ENCODE measurements around the gene EMILIN1. TPM values are rescaled to one million over a fixed set of nuclear protein-coding genes. Genes with fewer than 3 reads are reported as not detected.

Gene EMILIN1
- total and polyA plus RNA-seq, 2 donors (not counting 3 experiments of a cell fraction or from before 2014, with no cell fraction given) = 11.7 to 16.6 TPM

DNA sequence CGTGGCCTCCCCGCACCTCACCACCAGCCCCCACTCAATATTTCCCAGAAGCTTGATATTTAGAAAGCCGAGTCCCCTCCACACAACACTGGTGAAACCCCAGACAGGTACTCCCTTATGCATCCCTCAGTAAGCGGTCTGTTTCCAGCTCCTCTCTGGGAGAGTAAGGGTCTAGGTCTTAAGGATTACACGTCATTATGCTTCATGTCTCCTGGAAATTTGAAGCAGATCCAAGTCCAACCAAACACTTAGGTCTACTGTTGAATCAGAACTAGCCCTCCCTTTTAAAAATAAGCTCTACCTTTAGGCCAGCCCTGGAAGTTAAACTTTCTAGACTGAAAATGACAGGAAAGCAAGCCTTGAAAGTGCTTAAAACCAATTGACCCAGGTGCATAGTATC lies 5.5 kb upstream of the EMILIN1 start:
- no peak overlapping the region for H3K4me3 ChIP-seq (replicated peaks in 1 of 3; ENCODE audit: insufficient read depth in 1 of 3, low read depth in 1 of 3, low read length in 3 of 3)
- H4K20me1 ChIP-seq (replicated peaks; ENCODE audit: control insufficient read depth, extremely low read depth, insufficient read depth, low read length) = no peaks in the 10 kb centered on the region
- FAIRE-seq (no peak), DNase-seq (ENCODE audit: low read depth, low spot score) (no peak)
- intact Hi-C loops (cut with micrococcal nuclease) (loop anchor here (2.0 kb wide), 1 partner anchor 224 kb away; the partner anchor contains the start of gene DPYSL5), dilution Hi-C loops (cut with MboI; ENCODE audit: extremely low pct_ligation_motif_present, low sequenced_read_pairs) (no loop called here)
- H3K9ac ChIP-seq (replicated peaks; ENCODE audit: extremely low read depth, insufficient read depth, low read length) = no peak overlapping the region
- peaks cover 34% of the 10 kb centered on the region for H3K79me2 ChIP-seq (ENCODE audit: control insufficient read depth, insufficient read depth, low read length)
- H3K4me2 ChIP-seq (ENCODE audit: insufficient read depth, low read length) = no peak overlapping the region
- POLR2A ChIA-PET = interaction anchor here (0.9 kb wide), 1 partner anchor 9 kb away, joined by 4 read pairs; no protein-coding TSS in a partner anchor
- TF ChIP-seq MYC (IDR thresholded peaks at IDR 0.05; ENCODE audit: low read depth, low read length) = no peak
- no peak for TF ChIP-seq POLR2A (IDR thresholded peaks at IDR 0.05; ENCODE audit: low read depth, low read length)
- no peak for TF ChIP-seq POLR2AphosphoS5 (IDR thresholded peaks at IDR 0.05; ENCODE audit: insufficient read depth, low read depth, low read length)
- no peak for TF ChIP-seq FOS (IDR thresholded peaks at IDR 0.05; ENCODE audit: borderline replicate concordance, insufficient read depth, low read length)
- no peak for TF ChIP-seq JUN (IDR thresholded peaks at IDR 0.05; ENCODE audit: borderline replicate concordance, insufficient read depth, insufficient read length, low read depth)
- no peak for TF ChIP-seq EZH2 (IDR thresholded peaks at IDR 0.05; ENCODE audit: borderline replicate concordance, low read depth, low read length, severe bottlenecking)
- H3K27me3 ChIP-seq (ENCODE audit: control insufficient read depth in 2 of 2, insufficient read depth in 2 of 2, low read length in 2 of 2) = no peaks in the 10 kb centered on the region
- H3K4me1 ChIP-seq (ENCODE audit: control insufficient read depth, extremely low read depth, insufficient read depth, low read length) = peaks cover 17% of the 10 kb centered on the region
- H3K27ac ChIP-seq (ENCODE audit: insufficient read depth, low read depth, low read length) = no peak overlapping the region
- H2AFZ ChIP-seq (ENCODE audit: low read depth, low read length) = no peak overlapping the region
- H3K36me3 ChIP-seq (ENCODE audit: control insufficient read depth in 2 of 2, extremely low read depth in 1 of 2, insufficient read depth in 2 of 2, low read length in 2 of 2) = peaks cover 11 to 12% of the 10 kb centered on the region in 2 experiments
- no TSS peak for BruUV-seq (replicated peaks)
- H3K9me1 ChIP-seq (replicated peaks; ENCODE audit: control insufficient read depth, extremely low read depth, insufficient read depth, low read length) = no peaks in the 10 kb centered on the region
- CTCF ChIA-PET = interaction anchor here (1.0 to 2.8 kb wide), 4 partner anchors 8 to 118 kb away, joined by 3 to 27 read pairs (median 22); partner anchors contain the start of gene AGBL5
- no peaks in the 10 kb centered on the region for H3K9me3 ChIP-seq (replicated peaks; ENCODE audit: control insufficient read depth, insufficient read depth, low read length)

DNA sequence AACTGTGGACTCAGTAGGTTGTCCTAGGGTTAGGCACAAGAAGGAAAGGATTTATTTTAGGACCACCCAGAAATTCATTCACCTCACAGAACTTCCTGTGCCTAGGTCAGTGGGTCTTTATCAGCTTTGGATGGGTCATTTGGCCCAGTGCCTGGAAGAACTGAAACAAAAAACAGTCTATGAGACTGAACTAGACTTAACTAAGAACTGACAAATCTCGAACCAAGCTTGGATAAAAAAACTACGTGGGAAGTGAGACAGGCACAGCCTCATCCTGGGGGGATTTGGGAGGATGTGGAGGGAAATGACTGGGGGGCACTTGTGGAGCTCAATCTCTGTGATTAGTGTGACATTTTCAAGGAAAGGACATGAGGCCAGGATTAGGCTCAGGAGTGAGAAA lies 4.6 kb upstream of the EMILIN1 start:
- no TSS peak for BruUV-seq (replicated peaks)
- no peak overlapping the region for H2AFZ ChIP-seq (ENCODE audit: low read depth, low read length)
- H3K9me3 ChIP-seq (replicated peaks; ENCODE audit: control insufficient read depth, insufficient read depth, low read length) = no peaks in the 10 kb centered on the region
- no peaks in the 10 kb centered on the region for H3K27me3 ChIP-seq (ENCODE audit: control insufficient read depth in 2 of 2, insufficient read depth in 2 of 2, low read length in 2 of 2)
- DNase-seq (ENCODE audit: low read depth, low spot score) = no peak
- peaks cover 25% of the 10 kb centered on the region for H3K79me2 ChIP-seq (ENCODE audit: control insufficient read depth, insufficient read depth, low read length)
- H3K27ac ChIP-seq (ENCODE audit: insufficient read depth, low read depth, low read length) = no peak overlapping the region
- peaks cover 17% of the 10 kb centered on the region for H3K4me1 ChIP-seq (ENCODE audit: control insufficient read depth, extremely low read depth, insufficient read depth, low read length)
- ChIA-PET CTCF (interaction anchor here (0.9 kb wide), 1 partner anchor 10 kb away, joined by 3 read pairs; no protein-coding TSS in a partner anchor), POLR2A (interaction anchor here (1.2 kb wide), 1 partner anchor 23 kb away, joined by 4 read pairs; the partner anchor contains the start of gene AGBL5)
- no peak for FAIRE-seq
- dilution Hi-C loops (cut with MboI; ENCODE audit: extremely low pct_ligation_motif_present, low sequenced_read_pairs) = no loop called here
- TF ChIP-seq MYC (IDR thresholded peaks at IDR 0.05; ENCODE audit: low read depth, low read length) (no peak), GATA2 (IDR thresholded peaks at IDR 0.05; ENCODE audit: insufficient read depth, insufficient read length, low read depth, low read length) (no peak), POLR2AphosphoS5 (IDR thresholded peaks at IDR 0.05; ENCODE audit: insufficient read depth, low read depth, low read length) (no peak), FOS (IDR thresholded peaks at IDR 0.05; ENCODE audit: borderline replicate concordance, insufficient read depth, low read length) (no peak), POLR2A (IDR thresholded peaks at IDR 0.05; ENCODE audit: low read depth, low read length) (no peak), JUN (IDR thresholded peaks at IDR 0.05; ENCODE audit: borderline replicate concordance, insufficient read depth, insufficient read length, low read depth) (no peak), EZH2 (IDR thresholded peaks at IDR 0.05; ENCODE audit: borderline replicate concordance, low read depth, low read length, severe bottlenecking) (no peak)
- TF ChIP-seq, protein P1, sequence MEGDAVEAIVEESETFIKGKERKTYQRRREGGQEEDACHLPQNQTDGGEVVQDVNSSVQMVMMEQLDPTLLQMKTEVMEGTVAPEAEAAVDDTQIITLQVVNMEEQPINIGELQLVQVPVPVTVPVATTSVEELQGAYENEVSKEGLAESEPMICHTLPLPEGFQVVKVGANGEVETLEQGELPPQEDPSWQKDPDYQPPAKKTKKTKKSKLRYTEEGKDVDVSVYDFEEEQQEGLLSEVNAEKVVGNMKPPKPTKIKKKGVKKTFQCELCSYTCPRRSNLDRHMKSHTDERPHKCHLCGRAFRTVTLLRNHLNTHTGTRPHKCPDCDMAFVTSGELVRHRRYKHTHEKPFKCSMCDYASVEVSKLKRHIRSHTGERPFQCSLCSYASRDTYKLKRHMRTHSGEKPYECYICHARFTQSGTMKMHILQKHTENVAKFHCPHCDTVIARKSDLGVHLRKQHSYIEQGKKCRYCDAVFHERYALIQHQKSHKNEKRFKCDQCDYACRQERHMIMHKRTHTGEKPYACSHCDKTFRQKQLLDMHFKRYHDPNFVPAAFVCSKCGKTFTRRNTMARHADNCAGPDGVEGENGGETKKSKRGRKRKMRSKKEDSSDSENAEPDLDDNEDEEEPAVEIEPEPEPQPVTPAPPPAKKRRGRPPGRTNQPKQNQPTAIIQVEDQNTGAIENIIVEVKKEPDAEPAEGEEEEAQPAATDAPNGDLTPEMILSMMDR (IDR thresholded peaks at IDR 0.05; ENCODE audit: extremely low read depth in 1 of 2, insufficient read depth in 1 of 2, low read depth in 1 of 2, low read length in 2 of 2) = no peak
- TF ChIP-seq, protein P2, sequence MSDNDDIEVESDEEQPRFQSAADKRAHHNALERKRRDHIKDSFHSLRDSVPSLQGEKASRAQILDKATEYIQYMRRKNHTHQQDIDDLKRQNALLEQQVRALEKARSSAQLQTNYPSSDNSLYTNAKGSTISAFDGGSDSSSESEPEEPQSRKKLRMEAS (IDR thresholded peaks at IDR 0.05; ENCODE audit: insufficient read depth, insufficient read length) = no peak
- H3K36me3 ChIP-seq (ENCODE audit: control insufficient read depth in 2 of 2, extremely low read depth in 1 of 2, insufficient read depth in 2 of 2, low read length in 2 of 2) = peaks cover 5 to 6% of the 10 kb centered on the region in 2 experiments
- H3K4me2 ChIP-seq (ENCODE audit: insufficient read depth, low read length) = no peak overlapping the region
- no peak overlapping the region for H3K9ac ChIP-seq (replicated peaks; ENCODE audit: extremely low read depth, insufficient read depth, low read length)
- no peaks in the 10 kb centered on the region for H3K9me1 ChIP-seq (replicated peaks; ENCODE audit: control insufficient read depth, extremely low read depth, insufficient read depth, low read length)
- intact Hi-C loops (cut with micrococcal nuclease) = loop anchor here (2.0 kb wide), 1 partner anchor 225 kb away; the partner anchor contains the start of gene DPYSL5
- no peaks in the 10 kb centered on the region for H4K20me1 ChIP-seq (replicated peaks; ENCODE audit: control insufficient read depth, extremely low read depth, insufficient read depth, low read length)
- H3K4me3 ChIP-seq (replicated peaks in 1 of 3; ENCODE audit: insufficient read depth in 1 of 3, low read depth in 1 of 3, low read length in 3 of 3) = no peak overlapping the region

Data from endothelial cell of umbilical vein (primary cell).